Activated CD8-positive, alpha-beta memory T cell treated with anti-CD3 and anti-CD28 coated beads for 48 hours (primary cell): Measurements from ENCODE around the gene IFNL1.
"Not testable (repeated sequence)": the region's sequence is repeated elsewhere in the genome, so short reads cannot be mapped to it uniquely, and the experiment has no call there.

Experiments used
- DNase-seq, 3 experiments: peaks; one replicate each; pipeline ENCODE4 v3.0.0-alpha.2; 2020; ENCODE audit warnings: low read depth in 2 of 3, low spot score in 2 of 3

IFNL1 gene

GRCh38 chr19:39270036-39270871 lies 26.0 kb upstream of the IFNL1 start:
- DNase-seq = no peak

DNA sequence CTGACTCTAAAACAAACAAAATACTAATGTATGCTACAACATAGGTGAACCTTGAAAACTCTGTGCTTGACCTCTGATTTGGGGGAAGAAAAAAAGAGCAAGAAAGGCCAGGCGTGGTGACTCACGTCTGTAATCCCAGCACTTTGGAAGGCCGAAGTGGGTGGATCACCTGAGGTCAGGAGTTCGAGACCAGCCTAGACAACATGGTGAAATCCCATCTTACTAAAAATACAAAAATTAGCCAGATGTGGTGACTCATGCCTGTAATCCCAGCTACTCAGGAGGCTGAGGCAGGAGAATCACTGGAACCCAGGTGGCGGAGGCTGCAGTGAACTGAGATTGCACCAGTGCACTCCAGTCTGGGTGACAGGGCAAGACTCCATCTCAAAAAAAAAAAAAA lies 22.3 kb upstream of the IFNL1 start:
- DNase-seq = not testable (repeated sequence)

DNA sequence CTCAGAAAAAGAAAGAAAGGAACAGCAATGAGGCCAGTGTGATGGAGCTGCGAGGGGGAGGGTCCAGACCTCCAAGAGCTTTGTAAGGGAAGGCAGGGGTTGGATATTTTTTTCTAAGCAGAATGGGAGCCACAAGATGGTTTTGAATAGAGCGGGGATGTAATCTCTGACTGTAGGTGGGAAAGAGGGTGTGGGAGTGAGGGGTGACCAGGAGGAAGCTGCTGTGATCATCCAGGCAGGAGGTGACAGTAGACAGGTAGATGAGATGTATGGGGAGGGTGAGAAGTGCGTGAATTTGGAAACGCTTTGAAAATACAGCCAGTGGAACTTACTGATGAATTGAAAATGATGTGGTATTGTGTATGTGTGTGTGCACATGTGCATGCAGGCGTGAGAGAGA lies 20.6 kb upstream of the IFNL1 start:
- DNase-seq = no peak

GRCh38 chr19:39276740-39277139 lies 19.5 kb upstream of the IFNL1 start:
- DNase-seq = no peak

- no peak for DNase-seq
These were observed 18.6 kb upstream of the IFNL1 start for GRCh38 chr19:39277598-39277997.

GRCh38 chr19:39282021-39282420 lies 14.2 kb upstream of the IFNL1 start:
- no peak for DNase-seq

DNA sequence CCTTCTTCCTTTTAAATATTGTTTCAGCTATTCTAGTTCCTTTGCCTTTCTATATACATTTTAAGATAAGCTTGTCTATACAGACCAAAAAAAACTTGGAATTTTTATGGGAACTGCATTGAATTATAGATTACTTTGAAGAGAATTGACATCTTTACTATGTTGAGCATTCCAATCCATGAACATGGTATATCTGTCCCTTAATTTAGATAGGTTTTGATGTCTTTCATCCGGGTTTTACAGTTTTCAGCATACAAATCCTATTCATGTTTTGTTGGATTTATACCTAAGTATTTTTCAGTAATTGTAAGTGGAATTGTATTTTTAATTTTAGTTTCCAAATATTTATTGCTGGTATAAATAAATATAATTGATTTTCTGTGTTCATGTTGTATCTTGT lies 12.2 kb upstream of the IFNL1 start:
- DNase-seq = no peak

GRCh38 chr19:39293394-39293793 lies 2.8 kb upstream of the IFNL1 start:
- DNase-seq = no peak

GRCh38 chr19:39296906-39297305 lies 699 bp downstream of the IFNL1 start:
- no peak for DNase-seq

- peak; percentile 27 to 43 (median 27) for DNase-seq
These were observed 1.9 kb downstream of the IFNL1 start for GRCh38 chr19:39297931-39298634.

GRCh38 chr19:39299404-39299803 lies 3.2 kb downstream of the IFNL1 start:
- no peak for DNase-seq

GRCh38 chr19:39299832-39300231 lies 3.6 kb downstream of the IFNL1 start:
- no peak for DNase-seq

GRCh38 chr19:39301021-39301420 lies 4.8 kb downstream of the IFNL1 start:
- no peak for DNase-seq

- no peak for DNase-seq
These were observed 5.4 kb downstream of the IFNL1 start for GRCh38 chr19:39301562-39301961.

- DNase-seq = no peak
These were observed 7.4 kb downstream of the IFNL1 start for GRCh38 chr19:39303373-39304184.

DNA sequence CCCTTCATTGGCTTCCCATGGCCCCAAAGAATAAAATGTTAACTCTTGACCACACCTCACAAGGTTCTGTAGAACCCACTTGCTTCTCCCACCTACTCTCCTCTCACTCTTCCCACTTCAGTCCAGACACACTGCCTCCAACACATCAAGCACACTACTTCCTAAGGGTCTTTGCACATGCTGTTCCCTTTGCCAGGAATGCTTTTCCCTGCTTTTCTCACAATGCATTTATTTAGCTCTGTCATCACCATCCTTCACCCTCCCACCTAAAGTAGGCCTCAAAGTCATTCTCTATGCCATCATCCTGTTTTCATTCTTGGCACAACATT lies 7.9 kb downstream of the IFNL1 start:
- DNase-seq = no peak

DNA sequence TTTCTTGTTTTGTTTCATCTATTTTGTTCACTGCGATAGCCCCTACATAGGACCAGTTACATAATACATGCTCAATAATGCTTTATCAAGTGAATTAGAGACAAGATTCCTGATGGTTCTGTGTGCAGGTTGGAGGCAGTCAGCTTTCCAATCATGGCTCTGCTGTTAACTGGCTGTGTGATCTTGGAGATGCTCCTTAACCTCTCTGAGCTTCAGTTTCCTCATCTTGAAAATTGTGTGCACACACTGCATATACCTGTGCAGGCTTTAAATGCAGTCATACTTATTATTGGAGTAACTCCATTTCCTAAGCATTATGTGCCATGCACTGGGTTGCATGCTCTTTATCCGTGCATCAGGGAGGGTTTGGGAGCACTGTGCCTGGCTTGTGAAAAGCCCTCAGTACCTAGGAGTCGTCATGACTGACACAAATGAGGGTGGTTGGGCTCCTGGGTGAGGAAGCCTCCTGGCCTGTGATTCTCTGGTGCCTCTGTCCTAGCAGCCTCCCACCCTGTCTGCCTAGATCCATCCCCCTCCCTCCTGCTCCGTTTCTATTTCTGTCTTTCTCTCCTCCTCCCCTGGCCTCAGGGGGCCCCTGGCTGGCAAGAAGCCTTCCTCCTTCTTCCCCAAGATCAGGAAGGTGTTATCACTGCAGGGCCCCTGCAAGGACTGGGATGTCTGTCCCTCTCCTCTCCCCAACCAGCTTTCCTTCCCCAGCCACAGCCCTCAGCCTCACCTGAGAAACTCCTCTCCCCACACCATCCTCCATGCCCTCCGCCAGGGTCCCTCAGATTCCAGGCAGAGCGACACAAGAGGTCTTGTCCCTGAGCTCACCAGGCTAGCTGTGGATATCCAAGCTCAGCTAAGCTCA lies 8.7 kb downstream of the IFNL1 start:
- no peak for DNase-seq

DNA sequence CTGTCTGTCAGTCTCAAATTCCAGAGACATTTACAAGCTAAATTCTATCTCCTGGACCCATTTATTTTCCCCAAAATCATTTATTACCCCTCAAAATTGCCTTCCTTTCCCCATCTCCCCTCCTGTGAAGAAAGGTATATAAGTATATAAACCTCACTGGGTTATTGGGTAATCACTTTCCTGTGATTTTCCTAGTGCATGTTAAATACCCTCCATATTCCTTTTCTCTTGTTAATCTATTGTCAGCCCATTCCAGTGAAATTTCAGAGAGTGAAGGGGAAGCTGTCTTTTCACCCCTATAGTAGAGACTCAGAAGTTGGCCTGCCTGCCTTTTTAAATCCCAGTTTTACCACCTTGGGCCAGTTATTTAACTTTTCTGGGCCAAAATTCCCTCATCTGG lies 9.9 kb downstream of the IFNL1 start:
- no peak for DNase-seq

GRCh38 chr19:39307046-39307821 lies 11.0 kb downstream of the IFNL1 start:
- no peak for DNase-seq
